Tibial artery (tissue), 4 donors: ENCODE measurements around the gene RSF1.
A peak's percentile ranks its signal among the peaks of the same experiment; 100 is the strongest.

ENCODE experiments used
- DNase-seq, 2 donors: peaks; one replicate each; pipeline ENCODE4 v3.0.0-alpha.2; 2019
- H3K27ac ChIP-seq, 2 donors: fragments of 200-600 bp; sonication (generic) in 1 of 2; 1 replicate in 1 of 2; 2 replicates in 1 of 2; pipeline ENCODE4 v1.5.1; 2018 to 2019; ENCODE audit warnings: mild to moderate bottlenecking in 1 of 2
- H3K27me3 ChIP-seq, 2 donors: fragments of 200-600 bp; sonication (generic) in 1 of 2; one replicate each; pipeline versions ENCODE4 v1.5.1 to v1.6.0; 2016 to 2019
- H3K36me3 ChIP-seq, 3 donors: fragments of 200-600 bp; sonication (generic) in 2 of 3; one replicate each; pipeline ENCODE4 v1.5.1; 2016 to 2019; ENCODE audit warnings: mild to moderate bottlenecking in 2 of 3
- H3K4me1 ChIP-seq, 4 donors: fragments of 200-600 bp; sonication (generic) in 2 of 4; 1 replicate in 3 of 4; 2 replicates in 1 of 4; pipeline ENCODE4 v1.5.1; 2016 to 2019
- H3K4me3 ChIP-seq, 2 donors: fragments of 200-600 bp; sonication (generic) in 1 of 2; 1 replicate in 1 of 2; 2 replicates in 1 of 2; pipeline ENCODE4 v1.5.1; 2018 to 2019; ENCODE audit warnings: mild to moderate bottlenecking in 2 of 2
- H3K9me3 ChIP-seq, 3 donors: fragments of 200-600 bp; sonication (generic) in 1 of 3; one replicate each; pipeline ENCODE4 v1.5.1; 2016 to 2019
- intact Hi-C: fragments of 100-400 bp; cut with DNase I; formaldehyde crosslinking; loops from one replicate; pipeline ENCODE4 v1.15.0; 2023; ENCODE audit warnings: low total_unique reads
- TF ChIP-seq, protein P1 (sequence below), 2 experiments: fragments of 200-600 bp in 1 of 2; fragments of 450-650 bp in 1 of 2; IDR thresholded peaks; one replicate each; pipeline ENCODE4 v1.5.1; 2017 to 2019; ENCODE audit warnings: antibody characterized with exemption in 2 of 2, mild to moderate bottlenecking in 1 of 2, moderate library complexity in 1 of 2

RSF1 gene

DNA sequence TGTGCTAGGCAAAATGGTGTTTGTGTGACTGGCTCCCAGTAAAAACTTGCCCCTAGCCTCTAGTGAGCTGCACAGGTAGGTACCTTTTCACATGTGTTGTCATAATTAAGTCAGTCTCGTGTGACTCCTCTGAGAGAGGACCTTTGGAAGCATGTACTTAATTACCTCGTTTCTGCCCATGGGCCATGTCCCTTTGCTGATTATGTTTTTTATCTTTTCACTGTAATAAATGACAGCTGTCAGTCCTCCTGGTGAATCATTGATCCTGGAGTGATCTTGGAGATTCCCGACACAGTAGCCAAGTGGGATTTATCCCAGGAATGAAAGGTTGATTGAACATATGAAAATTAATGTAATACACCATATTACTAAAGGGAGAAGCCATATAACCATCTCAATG lies 170.4 kb downstream of the RSF1 start:
- intact Hi-C loops, result no loop called here
- TF ChIP-seq, protein P1, sequence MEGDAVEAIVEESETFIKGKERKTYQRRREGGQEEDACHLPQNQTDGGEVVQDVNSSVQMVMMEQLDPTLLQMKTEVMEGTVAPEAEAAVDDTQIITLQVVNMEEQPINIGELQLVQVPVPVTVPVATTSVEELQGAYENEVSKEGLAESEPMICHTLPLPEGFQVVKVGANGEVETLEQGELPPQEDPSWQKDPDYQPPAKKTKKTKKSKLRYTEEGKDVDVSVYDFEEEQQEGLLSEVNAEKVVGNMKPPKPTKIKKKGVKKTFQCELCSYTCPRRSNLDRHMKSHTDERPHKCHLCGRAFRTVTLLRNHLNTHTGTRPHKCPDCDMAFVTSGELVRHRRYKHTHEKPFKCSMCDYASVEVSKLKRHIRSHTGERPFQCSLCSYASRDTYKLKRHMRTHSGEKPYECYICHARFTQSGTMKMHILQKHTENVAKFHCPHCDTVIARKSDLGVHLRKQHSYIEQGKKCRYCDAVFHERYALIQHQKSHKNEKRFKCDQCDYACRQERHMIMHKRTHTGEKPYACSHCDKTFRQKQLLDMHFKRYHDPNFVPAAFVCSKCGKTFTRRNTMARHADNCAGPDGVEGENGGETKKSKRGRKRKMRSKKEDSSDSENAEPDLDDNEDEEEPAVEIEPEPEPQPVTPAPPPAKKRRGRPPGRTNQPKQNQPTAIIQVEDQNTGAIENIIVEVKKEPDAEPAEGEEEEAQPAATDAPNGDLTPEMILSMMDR (IDR thresholded peaks at IDR 0.05), result no peak

DNA sequence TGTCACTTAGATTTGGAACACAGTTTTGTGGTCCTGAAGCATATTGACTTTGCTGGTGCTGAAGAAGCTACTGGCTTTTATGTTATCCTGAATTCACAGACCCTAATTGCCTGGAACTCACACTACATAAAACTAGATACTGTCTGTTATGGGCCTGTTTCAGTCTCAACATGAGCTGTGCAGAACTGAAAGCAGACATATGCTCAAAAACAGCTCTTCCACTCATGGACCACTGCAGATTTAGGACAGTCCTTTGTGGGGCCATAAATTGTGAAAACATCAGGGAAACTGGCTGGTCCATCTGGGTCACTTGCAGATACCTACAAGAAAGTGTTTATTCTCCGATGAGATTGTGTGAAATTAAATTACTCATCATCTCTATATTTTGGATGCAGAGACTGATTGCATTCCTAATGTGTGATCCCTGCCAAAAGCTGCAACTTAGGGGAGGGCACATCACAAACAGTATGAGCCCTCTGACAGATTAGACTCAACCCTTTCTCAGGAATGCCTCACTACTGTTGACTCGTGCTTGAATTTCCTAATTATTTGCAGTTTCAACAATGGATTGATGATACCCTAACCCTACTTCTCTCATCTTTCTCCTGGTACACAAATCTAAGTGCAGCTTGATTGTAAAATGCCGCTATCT lies 172.7 kb downstream of the RSF1 start:
- Histone ChIP-seq H3K27me3 (peaks cover 0 to 2% of the 10 kb centered on the region in 2 donors), H3K4me1 (no peaks in the 10 kb centered on the region), H3K27ac (no peak overlapping the region), H3K9me3 (no peaks in the 10 kb centered on the region), H3K4me3 (no peak overlapping the region), H3K36me3 (no peaks in the 10 kb centered on the region)
- TF ChIP-seq, protein P1 (IDR thresholded peaks at IDR 0.05), result no peak
- intact Hi-C loops, result no loop called here
- no peak for DNase-seq

More for the DNA sequence above, 170.4 kb downstream of the RSF1 start:
- no peaks in the 10 kb centered on the region for H3K36me3 ChIP-seq
- no peaks in the 10 kb centered on the region for H3K9me3 ChIP-seq
- peaks cover 0 to 2% of the 10 kb centered on the region in 2 donors for H3K27me3 ChIP-seq
- DNase-seq, result no peak
- no peak overlapping the region for H3K4me3 ChIP-seq
- no peaks in the 10 kb centered on the region for H3K4me1 ChIP-seq
- no peak overlapping the region for H3K27ac ChIP-seq

DNA sequence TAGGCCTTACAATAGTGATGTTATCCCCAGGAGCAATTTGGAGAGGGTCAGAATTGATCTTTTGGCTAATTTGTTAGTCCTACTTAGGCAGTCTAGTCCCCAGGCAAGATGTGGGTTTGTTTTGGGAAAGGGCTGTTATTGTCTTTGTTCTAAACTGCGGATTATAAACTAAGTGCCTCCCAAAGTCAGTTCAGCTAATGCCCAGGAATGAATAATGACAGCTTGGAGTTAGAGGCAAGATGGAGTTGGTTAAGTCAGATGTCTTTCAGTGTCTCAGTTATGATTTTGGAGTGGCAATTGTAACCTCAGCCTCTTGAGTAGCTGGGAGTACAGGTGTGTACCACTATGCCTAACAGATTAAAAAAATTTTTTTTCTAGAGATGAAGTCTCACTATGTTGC lies 175.6 kb downstream of the RSF1 start:
- intact Hi-C loops, result no loop called here
- Histone ChIP-seq H3K4me3 (no peak overlapping the region), H3K9me3 (no peaks in the 10 kb centered on the region), H3K27me3 (peaks cover 0 to 2% of the 10 kb centered on the region in 2 donors), H3K27ac (no peak overlapping the region), H3K36me3 (no peaks in the 10 kb centered on the region), H3K4me1 (no peaks in the 10 kb centered on the region)
- TF ChIP-seq, protein P1 (IDR thresholded peaks at IDR 0.05), result no peak
- DNase-seq, result no peak

DNA sequence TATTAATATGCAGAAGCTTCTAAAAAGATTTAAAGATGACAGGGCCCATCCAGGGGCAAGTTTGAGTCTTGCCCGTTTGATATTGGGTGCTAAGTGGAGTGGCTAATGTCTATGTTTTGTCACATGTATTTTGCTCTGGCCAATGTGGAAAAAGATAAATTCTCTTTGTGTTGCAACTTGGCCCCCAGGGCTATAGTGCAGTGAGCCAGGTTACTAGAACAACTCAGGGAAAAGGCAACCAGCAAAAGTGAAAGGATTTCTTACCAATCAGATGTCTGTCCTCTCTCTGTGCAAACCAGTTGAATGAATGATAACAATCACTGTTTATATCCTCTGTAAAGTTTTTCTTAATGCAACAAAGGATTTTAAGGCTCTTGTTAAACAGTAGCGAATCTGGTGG lies 178.3 kb downstream of the RSF1 start:
- Histone ChIP-seq H3K9me3 (no peaks in the 10 kb centered on the region), H3K36me3 (no peaks in the 10 kb centered on the region), H3K4me3 (no peak overlapping the region), H3K4me1 (peaks cover 0 to 6% (median 5%) of the 10 kb centered on the region in 4 donors), H3K27ac (no peak overlapping the region), H3K27me3 (peaks cover 0 to 2% of the 10 kb centered on the region in 2 donors)
- TF ChIP-seq, protein P1 (IDR thresholded peaks at IDR 0.05), result no peak
- intact Hi-C loops, result no loop called here
- no peak for DNase-seq

DNA sequence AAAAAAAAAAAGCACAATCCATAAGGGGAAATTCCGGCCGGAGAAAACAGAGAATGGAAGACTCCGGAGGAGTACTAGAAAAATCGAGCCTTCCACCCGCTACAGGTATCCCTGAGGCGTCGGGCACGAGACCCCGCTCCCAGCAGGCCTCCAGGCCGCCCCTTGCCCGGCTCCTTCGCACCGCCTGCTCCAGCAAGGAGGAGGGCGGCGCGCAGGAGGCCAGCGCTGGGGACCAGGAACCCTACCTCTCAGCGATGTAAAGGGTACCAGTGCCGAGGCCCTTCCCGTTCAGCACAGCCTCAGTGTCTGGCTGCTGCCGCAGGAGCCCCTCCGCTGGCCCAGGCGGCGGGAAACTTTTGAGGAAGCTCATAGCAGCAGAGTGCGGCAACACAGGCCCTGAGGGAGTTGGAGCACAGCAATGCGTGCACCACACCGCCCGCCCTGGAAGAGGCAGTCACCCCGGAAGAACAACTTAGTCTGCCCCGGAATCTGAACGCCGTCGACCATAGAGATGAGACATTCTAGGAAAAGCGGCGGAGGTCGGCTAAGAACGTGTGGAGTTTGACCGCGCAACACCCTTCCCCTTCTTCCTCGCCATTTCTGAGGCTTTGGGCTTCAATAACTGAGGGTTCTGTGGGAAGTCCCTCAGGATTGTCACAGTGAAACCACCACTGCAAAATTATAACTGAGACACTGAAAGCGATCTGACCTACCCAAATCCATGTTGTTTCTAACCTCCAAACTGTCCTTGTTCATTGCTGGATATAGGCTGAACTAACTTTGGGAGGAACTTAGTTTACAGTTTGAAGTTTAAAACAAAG lies 183.0 kb downstream of the RSF1 start, which contains the start of gene CLNS1A:
TSS of gene CLNS1A (minus strand) at position 450 of the 821 bp plus-strand sequence. CDS start at position 370, 80 bp downstream.
- Histone ChIP-seq H3K27ac (peak within 1 kb of the TSS; percentile 80 to 87), H3K9me3 (no peaks in the 10 kb centered on the region), H3K36me3 (no peaks in the 10 kb centered on the region), H3K4me1 (peaks cover 0 to 32% (median 19%) of the 10 kb centered on the region in 4 donors), H3K4me3 (peak within 1 kb of the TSS; percentile 94 to 96), H3K27me3 (no peaks in the 10 kb centered on the region)
- peak; percentile 89 to 91 for DNase-seq
- TF ChIP-seq, protein P1 (IDR thresholded peaks at IDR 0.05), result no peak
- intact Hi-C loops, result no loop called here
